DMS53 (cell line): ENCODE measurements around the gene ZMAT5.

Experiments used
- DNase-seq: peaks from one replicate; lab custom pipeline; 2025; lab: John Stamatoyannopoulos, UW

ZMAT5 gene

DNA sequence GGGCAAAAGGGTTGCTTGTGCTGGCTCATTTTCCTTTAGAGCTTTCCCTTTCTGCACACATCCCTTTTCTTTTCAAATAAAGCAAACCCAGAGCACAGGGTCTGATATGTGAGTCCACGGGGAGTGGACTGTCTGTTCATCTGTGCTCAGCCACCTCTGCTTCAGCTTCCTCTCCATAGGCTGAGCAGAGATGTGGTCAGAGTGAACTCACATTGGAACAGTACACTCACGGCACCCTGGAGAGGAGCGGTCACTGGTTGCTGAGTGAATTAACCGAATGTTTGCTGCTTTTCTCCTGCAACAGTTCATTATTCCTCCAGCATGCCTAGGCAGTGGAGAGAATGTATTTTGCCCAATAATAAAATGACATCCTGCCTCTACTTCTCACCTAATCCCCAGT lies 83.3 kb downstream of the ZMAT5 start:
- no peak for DNase-seq
